NCI-H1092 (cell line): ENCODE measurements around the gene KRTAP10-3.
"Not testable (repeated sequence)": the region's sequence is repeated elsewhere in the genome, so short reads cannot be mapped to it uniquely, and the experiment has no call there.

ENCODE experiments used
- DNase-seq: peaks from one replicate; lab custom pipeline; 2025; lab: John Stamatoyannopoulos, UW

The KRTAP10-3 gene

DNA sequence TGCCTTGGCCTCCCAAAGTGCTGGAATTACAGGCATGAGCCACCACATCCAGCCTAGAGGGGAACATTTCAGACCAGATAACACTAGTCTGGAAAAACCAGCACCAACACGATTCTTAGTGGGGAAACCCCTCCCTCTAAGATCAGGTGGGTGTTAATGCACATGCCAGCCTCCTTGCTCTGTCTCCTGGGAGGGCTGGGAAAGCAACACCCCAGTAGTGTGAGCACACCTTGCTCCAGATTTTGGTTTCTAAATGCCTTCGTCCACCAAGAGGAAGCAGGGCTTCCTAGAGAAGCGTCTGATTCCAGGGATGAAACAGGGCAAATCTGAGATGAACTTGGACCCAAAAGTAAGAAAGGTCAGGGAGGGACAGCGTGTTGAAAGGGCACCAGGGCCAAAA lies 12.7 kb upstream of the KRTAP10-3 start:
- DNase-seq = no peak

DNA sequence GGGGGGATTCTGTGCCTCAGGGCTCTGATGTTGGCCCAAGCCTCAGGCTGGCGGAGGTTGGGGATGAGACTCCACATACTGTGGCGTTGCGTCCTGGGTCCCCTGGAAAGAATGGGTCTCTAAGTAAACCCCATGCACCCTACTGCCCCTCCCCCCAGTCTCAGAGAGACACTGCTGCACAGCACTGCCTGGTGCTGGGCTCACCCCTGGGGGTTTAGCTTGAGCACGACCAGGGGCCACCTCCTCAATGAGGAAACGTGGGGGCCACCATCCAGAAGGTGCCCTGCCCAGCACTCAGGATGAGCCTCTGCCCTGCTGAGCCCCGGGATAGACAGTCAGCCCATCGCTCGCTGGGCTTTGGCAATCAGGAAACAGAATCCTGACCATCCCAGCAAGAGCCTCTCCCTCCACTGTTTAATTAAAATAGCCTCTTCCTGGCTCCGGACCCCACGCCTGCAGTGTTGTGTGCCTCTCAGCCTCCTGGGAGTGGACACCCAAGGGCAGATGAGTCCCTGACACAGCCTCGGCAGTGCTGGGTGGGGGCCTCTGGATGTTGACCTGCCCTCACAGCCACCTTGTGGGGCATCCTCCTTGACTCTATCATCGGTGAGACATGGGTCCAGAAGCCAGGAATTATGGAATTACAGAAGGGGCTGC lies 11.4 kb upstream of the KRTAP10-3 start:
- DNase-seq = no peak

DNA sequence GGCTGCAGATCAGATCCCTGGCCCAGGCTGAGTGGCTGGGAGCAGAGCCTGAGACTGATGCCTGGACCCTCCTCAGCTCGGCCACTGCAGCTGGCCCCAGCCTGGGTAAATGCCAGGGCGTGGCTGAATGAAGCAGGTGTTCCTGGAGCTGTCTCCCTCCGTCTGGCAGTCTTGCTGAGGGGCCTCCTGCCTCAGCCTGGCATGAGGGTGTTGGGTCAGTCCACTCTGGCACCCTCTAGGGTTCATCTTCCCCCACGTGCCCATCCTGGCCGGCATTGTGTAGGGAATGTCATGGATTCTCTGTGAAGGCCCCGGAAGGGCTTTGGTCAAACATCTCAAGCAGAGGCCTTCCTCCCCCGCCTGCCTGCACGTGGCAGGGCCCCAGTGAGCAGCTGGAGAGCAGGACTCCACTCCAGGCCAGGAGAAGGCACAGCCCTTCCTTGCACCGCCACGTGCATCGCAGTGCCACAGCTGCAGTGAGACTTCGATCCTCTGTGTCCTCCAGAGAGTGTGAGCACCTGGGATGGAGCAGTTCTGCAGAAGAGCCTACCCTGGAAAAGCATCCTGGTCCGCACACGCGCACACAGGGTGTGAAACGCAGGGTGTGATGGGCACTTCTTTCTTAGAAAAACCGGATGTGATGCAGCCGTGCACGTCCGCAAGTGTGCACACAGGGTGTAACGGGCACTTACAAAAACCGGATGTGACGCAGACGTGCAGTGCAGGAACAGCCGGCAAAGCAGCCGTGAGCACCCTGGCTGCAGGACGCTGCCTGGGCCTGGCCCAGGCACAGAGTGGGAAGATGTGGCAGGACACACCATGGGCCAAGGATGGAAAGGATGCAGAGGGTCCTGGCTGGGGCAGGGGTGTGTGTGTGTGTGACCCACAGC lies 10.3 kb upstream of the KRTAP10-3 start:
- peak; percentile 10 for DNase-seq

DNA sequence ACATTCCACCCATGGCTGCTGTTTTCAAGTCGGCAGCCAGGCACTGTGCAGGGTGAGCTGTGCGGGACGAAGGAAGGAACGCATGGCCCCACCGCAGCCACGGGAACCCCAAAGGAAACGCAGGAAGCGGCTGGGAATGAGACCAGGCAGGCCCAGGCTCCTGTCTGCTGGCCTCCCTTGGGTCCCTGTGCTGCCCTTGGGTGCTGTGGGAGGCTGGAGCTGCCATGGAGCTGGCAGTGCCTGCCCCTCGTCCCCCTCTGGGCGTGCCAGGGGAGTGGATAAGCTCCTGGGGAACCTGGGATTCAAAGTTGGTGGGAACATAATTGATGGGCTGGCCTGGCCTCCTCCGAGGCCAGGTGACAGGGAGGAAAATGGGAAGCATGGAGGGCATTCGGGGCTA lies 9.7 kb upstream of the KRTAP10-3 start:
- no peak for DNase-seq

DNA sequence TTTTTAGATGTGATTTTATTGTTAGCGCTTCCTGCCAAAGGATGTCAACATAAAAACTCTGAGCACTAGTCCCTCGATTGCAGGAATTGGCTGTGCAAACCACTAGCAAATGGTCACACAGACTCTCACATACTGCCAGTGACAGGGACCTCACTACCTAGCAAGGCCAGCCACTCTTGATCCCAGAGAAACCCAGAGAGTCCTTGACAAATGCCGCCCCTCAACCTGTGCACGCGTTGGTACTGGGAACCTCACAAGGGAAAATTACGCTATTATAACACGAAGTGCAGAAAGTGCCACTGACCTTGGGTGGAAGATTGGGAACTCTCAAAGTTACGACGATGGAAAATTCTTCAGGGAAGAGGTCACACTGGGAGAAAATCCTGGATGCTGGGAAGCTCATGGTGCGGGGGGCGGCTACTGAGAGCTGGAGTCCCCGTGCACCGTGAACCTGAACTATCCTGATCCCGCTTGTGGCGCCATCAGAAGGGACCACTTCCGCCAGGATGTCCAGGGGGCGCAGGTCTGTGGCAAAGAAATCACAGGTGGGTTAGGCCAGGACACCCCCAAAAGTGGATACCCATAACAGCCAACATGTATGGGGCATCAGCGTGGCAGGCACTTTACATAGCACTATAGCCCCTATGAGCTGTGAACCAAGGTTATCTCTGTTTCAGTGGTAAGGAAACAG lies 9.0 kb upstream of the KRTAP10-3 start:
- no peak for DNase-seq

DNA sequence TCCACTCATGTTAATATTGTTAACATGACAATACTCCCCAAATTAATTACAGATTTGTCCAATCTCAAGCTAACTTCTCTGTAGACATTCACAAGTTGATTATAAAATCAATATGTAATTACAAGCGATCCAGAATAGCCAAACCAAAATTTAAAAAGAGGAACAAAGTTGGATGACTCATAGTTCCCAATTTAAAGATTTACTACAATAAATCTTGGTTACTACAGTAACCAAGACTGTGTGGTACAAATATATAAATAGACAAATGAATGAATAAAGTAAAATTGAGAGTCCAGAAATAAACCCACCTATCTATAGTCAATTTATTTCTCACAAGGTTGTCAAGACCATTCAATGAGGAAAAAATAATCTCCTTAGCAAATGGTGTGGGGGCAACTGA lies 7.8 kb upstream of the KRTAP10-3 start:
- DNase-seq = no peak

DNA sequence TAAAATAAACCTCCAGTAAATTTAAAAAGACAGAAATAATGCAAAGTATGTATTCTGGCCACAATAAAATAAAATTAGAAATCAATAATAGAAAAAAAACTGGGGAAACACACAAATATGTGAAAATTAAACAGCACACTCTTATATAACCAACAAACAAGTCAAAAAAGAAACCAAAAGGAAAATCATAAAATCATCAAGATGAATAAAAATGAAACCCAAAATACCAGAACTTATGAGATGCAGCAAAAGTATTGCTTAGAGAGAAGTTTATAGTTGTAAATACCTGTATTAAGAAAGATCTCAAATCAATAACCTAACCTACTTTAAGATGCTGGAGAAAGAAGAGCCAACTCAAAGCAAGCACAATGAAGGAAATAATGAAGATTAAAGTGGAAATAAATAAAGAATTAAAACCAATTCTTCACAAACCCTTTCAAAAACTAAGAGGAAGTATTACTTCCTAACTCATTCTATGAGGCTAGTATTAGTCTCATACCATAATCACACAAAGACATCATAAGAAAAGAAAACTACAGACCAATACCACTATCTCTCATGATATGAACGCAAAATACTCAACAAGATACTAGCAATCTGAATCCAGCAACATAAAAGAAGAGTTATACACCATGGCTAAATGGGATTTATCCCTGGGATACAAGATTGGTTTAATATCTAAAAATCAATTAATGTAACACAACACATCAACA lies 6.4 kb upstream of the KRTAP10-3 start:
- no peak for DNase-seq

DNA sequence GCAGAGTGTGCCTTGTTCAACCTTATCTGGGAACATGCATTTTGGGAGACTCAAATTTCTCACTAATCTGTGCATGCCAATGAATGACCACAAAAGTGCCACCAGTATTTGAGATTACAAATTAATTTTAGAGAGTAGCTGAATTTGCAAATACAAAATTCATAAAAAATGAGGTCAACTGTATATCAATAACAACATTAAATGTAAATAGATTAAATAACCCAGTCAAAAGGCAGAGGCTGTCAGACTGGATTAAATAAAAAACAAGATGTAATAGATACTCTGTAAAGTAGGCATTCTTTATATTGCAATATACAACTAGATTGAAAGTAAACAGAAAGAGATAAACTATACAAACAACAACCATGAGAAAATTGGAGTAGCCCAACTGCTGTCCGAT lies 5.5 kb upstream of the KRTAP10-3 start:
- DNase-seq = no peak

DNA sequence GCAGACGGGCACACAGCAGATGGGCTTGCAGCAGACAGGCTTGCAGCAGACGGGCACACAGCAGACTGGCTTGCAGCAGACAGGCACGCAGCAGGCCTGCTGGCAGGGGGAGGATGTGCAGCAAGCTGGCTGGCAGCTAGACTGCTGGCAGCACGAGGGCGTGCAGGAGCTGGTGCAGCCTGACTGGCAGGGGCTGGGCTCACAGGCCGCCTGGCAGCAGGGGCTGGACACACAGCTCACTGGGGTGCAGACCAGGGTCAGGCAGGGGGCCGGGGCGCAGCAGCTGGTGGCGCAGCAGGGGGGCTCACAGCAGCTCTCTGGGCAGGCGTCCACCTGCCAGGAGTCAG lies 293 bp downstream of the KRTAP10-3 start:
- DNase-seq = not testable (repeated sequence)

DNA sequence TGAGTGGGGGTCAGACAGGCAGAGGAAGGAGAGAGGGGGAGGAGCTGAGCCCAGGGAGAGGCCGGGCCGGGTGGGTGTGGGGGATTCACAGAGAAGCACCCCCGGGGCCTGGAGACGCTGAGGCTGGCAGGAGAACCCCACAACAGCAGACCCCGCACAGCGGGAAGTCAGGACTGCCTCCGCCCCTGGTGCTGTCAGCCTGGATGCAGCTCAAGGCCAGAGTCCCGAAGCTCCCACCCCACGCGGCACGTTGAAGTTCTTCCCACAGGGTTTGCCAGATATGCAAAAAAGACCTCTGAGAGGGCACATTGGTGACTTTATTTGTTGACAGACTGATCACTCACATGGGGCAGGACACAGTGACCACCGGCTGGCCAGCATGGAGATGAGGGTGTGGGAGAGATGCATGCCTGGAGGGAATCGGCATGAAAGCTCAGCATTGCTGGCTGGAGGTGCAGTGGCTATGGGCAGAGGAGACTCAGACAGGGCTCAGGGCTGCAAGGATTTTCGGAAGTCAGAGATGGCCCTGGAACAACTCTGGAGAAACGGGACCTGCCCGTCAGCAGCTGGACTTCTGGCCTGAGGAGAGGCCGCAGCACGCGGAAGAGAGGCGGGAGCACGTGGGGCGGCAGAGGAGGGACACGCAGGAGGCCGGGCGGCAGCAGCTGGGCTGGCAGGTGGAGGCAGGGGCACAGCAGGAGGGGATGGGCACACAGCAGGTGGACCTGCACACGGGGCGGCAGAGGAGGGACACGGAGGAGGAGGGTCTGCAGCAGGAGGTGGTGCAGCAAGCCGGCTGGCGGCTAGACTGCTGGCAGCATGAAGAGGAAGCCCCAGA lies 885 bp downstream of the KRTAP10-3 start:
- no peak for DNase-seq

DNA sequence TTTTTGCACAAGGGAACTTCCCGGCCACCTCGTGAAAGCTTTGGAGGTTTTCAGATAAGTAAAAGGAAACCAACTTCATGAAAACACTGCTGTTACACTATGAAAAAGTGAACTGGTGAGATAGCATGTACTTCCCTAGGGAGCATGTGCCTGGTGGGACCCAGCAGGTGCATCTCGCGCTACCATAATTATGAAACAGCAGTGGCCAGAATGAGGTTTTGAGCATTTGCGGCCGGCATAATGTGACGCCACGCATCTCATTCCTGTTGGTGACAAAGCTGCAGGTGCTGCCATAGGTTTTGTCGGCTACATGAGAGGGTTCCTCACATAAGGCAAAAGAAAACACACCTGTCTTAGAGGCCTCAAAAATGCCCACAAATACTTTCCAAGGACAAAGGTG lies 1.7 kb downstream of the KRTAP10-3 start:
- DNase-seq = peak; percentile 18

DNA sequence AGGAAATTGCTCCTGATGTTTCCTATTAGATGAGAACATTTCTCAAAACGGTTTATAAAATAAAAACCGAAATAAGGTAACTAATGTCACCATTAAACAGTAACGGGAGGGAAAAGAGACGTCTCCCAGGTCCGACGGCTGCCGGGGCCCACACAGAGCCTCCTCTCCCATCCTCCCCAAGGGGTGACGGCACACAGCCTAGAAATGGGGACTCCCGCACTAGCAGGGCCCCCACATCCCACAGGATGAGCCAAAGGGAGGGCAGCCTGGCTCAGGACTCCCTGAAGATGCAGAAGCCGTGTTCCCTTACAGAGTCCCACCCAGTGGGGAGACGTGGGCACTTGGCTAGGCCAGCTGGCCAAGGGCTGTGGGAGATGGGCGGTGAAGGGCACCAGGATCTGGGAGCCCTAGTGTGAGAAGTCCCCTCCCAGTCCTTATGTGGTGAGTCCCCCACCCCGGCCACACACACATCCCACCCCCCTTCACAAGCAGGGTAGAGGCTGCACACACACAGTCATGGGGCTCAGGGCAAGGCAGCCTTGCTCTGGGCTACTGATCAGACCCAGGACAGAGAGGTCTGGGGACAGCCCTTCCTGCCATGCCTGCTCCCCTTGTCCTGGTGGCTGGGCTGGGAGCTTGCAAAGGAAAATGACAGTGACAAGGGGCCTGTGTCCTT lies 3.3 kb downstream of the KRTAP10-3 start:
- no peak for DNase-seq

DNA sequence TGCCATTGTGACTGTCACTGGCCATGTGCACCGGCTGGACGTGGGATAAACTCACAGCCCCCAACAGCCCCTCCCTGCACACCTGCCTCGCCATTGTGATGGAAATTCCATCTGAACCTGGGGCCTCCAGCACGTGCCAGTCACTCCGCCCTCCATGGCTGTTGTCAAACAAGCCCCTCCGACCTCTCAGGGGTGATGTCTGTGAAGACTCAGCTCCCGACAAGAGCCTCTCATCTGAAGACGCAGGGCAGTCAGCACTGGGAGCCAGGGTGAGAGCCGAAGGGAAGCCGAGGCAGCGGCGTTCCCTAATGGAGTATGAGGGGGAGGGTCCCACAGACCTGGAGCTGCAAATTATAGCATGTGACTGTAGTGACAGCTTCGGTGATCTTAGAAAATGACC lies 5.9 kb downstream of the KRTAP10-3 start:
- DNase-seq = no peak

DNA sequence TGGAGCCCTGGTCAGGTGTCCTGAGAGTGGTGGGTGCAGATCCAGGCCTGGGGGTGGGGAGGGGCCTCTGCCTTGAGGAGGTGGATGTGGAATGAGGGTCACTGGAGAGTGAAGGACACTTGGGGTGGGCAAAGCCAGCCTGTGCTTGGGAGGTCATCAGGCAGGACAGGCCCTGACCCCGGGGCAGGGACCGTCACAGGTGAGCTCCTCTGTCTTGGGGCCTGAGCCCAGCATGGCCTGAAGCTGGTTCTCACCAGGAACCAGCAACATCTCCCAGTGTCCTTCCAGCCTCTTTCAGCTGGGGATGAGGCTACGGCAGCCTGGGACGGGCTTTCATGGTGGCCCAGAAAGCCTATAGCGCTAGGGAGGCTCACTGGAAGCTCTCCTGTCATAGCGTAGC lies 6.5 kb downstream of the KRTAP10-3 start:
- no peak for DNase-seq

DNA sequence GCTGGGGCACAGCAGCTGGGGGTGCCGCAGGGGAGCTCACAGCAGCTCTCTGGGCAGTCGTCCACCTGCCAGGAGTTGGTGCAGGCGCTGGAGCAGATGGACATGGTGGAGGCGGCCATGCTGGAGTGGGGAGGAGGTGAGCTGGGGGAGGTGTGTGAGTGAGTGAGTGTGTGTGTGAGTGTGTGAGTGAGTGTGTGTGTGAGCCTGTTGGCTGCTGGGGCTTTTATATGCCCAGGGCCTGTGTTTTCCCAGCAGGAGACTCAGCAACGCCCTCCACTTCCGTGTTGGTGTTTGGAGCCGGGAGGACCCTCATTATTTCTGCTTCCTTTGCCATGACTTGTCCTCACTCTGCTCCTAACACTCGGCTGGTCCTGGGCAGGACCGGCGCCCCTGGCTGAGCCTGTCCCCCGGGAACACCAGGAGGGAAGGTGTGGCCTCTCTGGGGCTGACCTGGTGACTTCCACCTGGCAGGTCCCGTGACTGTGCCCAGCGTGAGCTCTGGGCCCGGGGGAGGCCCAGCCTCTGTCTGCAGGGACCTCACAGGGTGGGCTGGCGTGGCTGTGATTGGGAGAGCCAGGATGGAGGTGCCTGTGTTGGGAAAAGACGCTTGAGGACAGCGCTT lies 7.1 kb downstream of the KRTAP10-3 start, which contains the start of gene KRTAP10-2:
KRTAP10-2 (minus strand) TSS at position 166 of the 622 bp plus-strand sequence; CDS start at position 119, 47 bp downstream.
- DNase-seq = peak; percentile 27

DNA sequence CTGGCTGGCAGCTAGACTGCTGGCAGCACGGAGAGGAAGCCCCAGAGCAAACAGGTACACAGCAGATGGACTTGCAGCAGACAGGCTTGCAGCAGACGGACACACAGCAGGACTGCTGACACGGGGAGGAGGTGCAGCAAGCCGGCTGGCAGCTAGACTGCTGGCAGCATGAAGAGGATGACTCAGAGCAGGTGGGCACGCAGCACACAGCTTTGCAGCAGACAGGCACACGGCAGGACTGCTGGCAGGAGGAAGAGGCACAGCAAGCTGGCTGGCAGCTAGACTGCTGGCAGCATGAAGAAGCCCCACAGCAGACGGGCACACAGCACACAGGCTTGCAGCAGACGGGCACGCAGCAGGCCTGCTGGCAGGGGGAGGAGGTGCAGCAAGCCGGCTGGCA lies 7.8 kb downstream of the KRTAP10-3 start:
- DNase-seq = no peak

DNA sequence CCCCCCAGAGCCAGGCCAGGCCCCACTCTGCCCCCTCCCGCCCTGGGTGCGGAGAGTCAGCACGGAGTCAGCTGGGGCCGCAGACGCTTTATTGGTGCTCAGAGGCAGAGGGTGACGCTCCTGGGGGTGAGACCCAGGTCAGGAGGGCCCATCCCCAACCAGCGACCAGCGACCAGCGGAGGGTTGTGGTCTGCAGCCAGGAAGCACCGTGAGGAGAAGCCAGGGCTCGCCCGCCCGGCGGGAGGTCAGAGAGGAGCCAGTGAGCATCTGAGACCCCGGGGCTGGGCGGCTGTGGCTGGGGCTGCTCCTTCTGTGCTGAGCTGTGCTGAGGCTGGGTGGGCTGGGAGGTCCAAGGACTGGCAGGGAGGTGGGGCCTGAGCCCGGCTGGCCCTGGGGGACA lies 8.3 kb downstream of the KRTAP10-3 start:
- DNase-seq = not testable (repeated sequence)

DNA sequence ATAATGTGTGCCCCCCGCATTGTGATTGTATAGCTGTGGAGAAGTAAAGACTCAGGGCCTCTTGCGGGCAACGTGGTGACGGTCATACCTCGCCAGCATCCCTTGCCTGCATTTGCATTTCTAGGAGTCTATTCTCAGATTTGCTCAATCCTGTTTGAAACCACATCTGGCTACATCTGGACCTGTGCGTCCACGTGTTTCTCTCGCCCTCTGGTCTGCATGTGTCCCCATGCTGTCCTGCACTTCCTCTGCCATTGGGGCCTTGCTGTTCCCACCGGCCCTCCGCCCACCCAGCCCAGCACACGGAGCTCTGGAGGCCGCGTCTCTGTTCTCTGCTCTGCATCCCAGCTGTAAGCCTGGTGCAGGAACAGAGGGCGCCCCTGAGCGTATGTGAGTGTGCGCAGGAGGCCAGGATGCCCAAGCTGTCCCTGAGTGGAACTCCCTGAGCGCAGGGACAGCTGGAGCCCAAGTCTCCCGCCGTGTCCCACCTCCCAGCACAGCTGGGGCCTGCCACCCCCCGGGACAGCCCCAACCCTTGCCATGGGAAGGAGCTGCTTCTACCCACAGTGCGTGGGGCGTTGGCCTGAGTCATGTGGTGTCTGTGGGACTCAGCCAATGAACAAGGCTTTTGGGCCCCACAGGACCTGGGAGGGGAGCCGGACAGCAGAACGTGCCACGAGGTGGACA lies 8.9 kb downstream of the KRTAP10-3 start:
- DNase-seq = no peak

DNA sequence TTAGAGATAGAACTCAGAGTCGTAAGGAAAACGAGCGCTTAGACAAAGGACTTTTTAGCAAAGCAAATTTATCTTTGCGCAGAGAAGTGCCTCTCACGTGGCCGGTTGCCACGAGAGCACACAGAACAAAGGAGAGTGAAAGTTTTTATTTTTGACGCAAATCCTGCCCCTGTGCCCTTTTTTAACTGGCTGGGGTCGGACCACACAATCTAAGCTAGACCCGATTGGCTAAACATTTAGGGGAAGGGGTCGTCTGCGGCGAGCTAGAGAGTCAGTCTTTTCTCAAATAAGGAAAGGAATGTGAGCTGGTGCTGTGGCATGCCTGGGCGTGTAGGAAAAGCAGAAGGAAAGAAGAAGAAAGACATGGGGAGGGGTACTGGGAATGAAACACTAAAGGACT lies 9.7 kb downstream of the KRTAP10-3 start:
- no peak for DNase-seq

DNA sequence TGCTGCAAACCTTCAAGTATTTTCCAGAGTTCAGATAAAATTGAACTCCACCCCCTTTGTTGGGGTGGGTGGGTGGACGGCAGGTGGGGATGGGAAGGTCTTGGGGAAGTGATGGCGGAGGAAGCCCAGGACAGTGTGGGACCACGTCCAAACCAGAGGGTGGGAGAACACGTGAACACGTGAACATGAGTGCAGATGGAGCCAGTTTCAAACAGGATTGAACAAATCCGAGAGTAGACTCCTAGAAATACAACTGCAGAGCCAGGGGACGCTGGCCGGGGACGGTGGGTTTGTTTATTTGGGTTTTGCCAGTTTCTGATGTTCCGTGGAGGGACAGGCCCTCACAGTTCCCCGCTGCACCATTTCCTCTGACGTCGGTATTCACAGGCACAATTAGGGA lies 10.2 kb downstream of the KRTAP10-3 start:
- DNase-seq = no peak
